ENCODE results near the gene CDKN3.

The CDKN3 gene

GRCh38 chr14:54362089-54362504, 34.7 kb upstream of the CDKN3 start:
- Histone ChIP-seq H3K9ac (ENCODE audit: low read depth, low read length, poor library complexity, severe bottlenecking) (no peak overlapping the region), H3K4me1 (ENCODE audit: insufficient read depth, low read length, poor library complexity, severe bottlenecking) (peaks cover 6% of the 10 kb centered on the region), H3K9me2 (replicated peaks; ENCODE audit: low read depth, low read length) (no peaks in the 10 kb centered on the region), H3K4me3 (ENCODE audit: low read length, poor library complexity, severe bottlenecking) (no peak overlapping the region), H3F3A (ENCODE audit: low read depth) (no peaks in the 10 kb centered on the region), H2AFZ (ENCODE audit: low read length) (no peak overlapping the region), H3K9me3 (ENCODE audit: insufficient read depth, low read depth, low read length) (no peaks in the 10 kb centered on the region), H4K20me1 (ENCODE audit: insufficient read depth, low read length, poor library complexity, severe bottlenecking) (no peaks in the 10 kb centered on the region), H3K79me2 (ENCODE audit: insufficient read depth, low read length) (no peaks in the 10 kb centered on the region), H3K27me3 (ENCODE audit: insufficient read depth, low read length, poor library complexity, severe bottlenecking) (no peaks in the 10 kb centered on the region), H3K36me3 (ENCODE audit: insufficient read depth, low read length) (no peaks in the 10 kb centered on the region), H3K4me2 (ENCODE audit: low read depth, low read length, poor library complexity, severe bottlenecking) (no peak overlapping the region)
- TF ChIP-seq, protein P1, sequence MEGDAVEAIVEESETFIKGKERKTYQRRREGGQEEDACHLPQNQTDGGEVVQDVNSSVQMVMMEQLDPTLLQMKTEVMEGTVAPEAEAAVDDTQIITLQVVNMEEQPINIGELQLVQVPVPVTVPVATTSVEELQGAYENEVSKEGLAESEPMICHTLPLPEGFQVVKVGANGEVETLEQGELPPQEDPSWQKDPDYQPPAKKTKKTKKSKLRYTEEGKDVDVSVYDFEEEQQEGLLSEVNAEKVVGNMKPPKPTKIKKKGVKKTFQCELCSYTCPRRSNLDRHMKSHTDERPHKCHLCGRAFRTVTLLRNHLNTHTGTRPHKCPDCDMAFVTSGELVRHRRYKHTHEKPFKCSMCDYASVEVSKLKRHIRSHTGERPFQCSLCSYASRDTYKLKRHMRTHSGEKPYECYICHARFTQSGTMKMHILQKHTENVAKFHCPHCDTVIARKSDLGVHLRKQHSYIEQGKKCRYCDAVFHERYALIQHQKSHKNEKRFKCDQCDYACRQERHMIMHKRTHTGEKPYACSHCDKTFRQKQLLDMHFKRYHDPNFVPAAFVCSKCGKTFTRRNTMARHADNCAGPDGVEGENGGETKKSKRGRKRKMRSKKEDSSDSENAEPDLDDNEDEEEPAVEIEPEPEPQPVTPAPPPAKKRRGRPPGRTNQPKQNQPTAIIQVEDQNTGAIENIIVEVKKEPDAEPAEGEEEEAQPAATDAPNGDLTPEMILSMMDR (conservative IDR thresholded peaks at IDR 0.05; ENCODE audit: low read length): no peak
- no peak for TF ChIP-seq EZH2phosphoT487 (IDR thresholded peaks at IDR 0.05; ENCODE audit: borderline replicate concordance)

DNA sequence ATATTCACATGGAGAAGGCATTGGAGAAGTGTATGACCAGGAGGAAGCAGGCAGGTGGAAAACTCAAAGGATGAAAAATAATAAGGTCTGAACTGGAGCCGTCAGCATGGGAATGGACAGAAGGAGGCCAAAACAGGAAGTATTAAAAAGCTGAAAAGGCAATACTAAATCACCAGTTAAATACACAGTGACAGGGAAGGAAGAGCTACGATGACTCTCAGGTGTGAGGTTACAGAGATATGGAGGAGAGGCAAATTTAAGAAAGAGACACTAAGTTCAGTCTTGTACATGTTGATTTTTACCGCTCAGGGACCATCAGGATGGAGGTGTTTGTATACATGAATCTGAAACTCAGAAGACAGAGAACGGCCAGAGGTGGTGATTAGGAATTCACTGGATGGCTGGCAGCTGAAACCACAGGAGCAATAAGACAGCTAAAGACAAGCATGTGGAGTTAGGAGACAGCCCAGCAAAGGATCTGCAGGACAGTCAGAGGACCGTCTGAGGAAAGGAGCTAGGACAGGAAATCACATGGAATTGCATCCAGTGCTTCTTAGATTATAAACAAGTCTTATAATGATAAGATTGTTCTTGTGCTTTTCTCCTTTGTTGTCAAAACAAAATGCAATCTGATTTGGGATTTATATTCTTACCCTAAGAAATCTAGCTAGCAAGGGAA, 33.9 kb upstream of the CDKN3 start:
- TF ChIP-seq, protein P1 (conservative IDR thresholded peaks at IDR 0.05; ENCODE audit: low read length): no peak
- TF ChIP-seq EZH2phosphoT487 (IDR thresholded peaks at IDR 0.05; ENCODE audit: borderline replicate concordance): no peak

DNA sequence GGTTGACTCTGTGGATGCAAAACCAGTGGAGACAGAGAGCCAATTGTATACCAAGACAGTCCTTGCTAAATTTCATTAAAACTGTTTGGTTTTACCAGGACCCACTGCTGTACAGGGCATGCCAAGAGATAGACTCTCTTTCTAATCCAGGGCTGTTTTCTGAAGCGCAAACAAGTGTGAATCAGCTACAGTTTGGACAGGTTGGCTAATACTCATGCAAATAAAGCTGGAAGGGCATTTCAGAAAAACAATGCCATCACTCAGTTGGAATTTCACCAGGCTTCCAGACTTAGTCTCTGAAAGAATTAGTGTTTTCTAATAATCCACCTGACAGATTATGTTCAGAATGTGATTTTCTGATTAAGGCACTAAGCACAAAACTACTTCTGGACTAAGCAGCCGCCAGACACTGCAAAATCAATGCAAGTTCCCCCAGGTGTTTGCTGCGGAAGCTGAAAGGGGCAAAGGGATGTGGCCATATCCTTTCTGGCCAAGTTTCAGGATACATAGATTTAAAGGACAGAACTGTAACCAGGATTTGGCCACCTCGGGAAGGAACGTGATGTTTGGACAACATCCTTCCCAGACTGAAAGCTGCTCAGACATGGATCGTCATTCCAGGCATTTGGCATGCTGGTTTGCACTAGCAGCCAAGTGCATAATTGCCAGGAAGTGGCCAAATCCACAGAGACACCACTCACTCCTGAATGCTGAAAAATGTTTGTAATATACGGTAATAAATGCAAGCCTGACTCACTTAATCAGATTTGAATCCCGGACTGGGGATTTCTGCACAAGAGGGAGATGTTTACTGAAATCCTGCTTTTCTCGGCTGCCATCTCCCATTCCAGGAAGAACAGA, 32.0 kb upstream of the CDKN3 start:
- no peaks in the 10 kb centered on the region for H3K36me3 ChIP-seq (ENCODE audit: insufficient read depth, low read length)
- no peaks in the 10 kb centered on the region for H3K9me2 ChIP-seq (replicated peaks; ENCODE audit: low read depth, low read length)
- H3K9ac ChIP-seq (ENCODE audit: low read depth, low read length, poor library complexity, severe bottlenecking): no peak overlapping the region
- no peaks in the 10 kb centered on the region for H3K9me3 ChIP-seq (ENCODE audit: insufficient read depth, low read depth, low read length)
- no peak overlapping the region for H3K4me3 ChIP-seq (ENCODE audit: low read length, poor library complexity, severe bottlenecking)
- no peaks in the 10 kb centered on the region for H3K79me2 ChIP-seq (ENCODE audit: insufficient read depth, low read length)
- TF ChIP-seq EZH2phosphoT487 (IDR thresholded peaks at IDR 0.05; ENCODE audit: borderline replicate concordance): no peak
- TF ChIP-seq, protein P1 (conservative IDR thresholded peaks at IDR 0.05; ENCODE audit: low read length): no peak
- no peaks in the 10 kb centered on the region for H4K20me1 ChIP-seq (ENCODE audit: insufficient read depth, low read length, poor library complexity, severe bottlenecking)
- H3K27me3 ChIP-seq (ENCODE audit: insufficient read depth, low read length, poor library complexity, severe bottlenecking): no peaks in the 10 kb centered on the region
- H3K4me2 ChIP-seq (ENCODE audit: low read depth, low read length, poor library complexity, severe bottlenecking): no peak overlapping the region
- H2AFZ ChIP-seq (ENCODE audit: low read length): no peak overlapping the region
- peaks cover 6% of the 10 kb centered on the region for H3K4me1 ChIP-seq (ENCODE audit: insufficient read depth, low read length, poor library complexity, severe bottlenecking)
- H3F3A ChIP-seq (ENCODE audit: low read depth): no peaks in the 10 kb centered on the region

More for the DNA sequence above, 33.9 kb upstream of the CDKN3 start:
- Histone ChIP-seq H3K4me3 (ENCODE audit: low read length, poor library complexity, severe bottlenecking) (no peak overlapping the region), H3K9me2 (replicated peaks; ENCODE audit: low read depth, low read length) (no peaks in the 10 kb centered on the region), H4K20me1 (ENCODE audit: insufficient read depth, low read length, poor library complexity, severe bottlenecking) (no peaks in the 10 kb centered on the region), H3K4me1 (ENCODE audit: insufficient read depth, low read length, poor library complexity, severe bottlenecking) (peaks cover 6% of the 10 kb centered on the region), H3F3A (ENCODE audit: low read depth) (no peaks in the 10 kb centered on the region), H3K27me3 (ENCODE audit: insufficient read depth, low read length, poor library complexity, severe bottlenecking) (no peaks in the 10 kb centered on the region), H3K9me3 (ENCODE audit: insufficient read depth, low read depth, low read length) (no peaks in the 10 kb centered on the region), H3K79me2 (ENCODE audit: insufficient read depth, low read length) (no peaks in the 10 kb centered on the region), H3K9ac (ENCODE audit: low read depth, low read length, poor library complexity, severe bottlenecking) (no peak overlapping the region), H3K36me3 (ENCODE audit: insufficient read depth, low read length) (no peaks in the 10 kb centered on the region), H3K4me2 (ENCODE audit: low read depth, low read length, poor library complexity, severe bottlenecking) (no peak overlapping the region), H2AFZ (ENCODE audit: low read length) (no peak overlapping the region)

All from Loucy (cell line).